ENCODE results near the gene PRSS27.

DNA sequence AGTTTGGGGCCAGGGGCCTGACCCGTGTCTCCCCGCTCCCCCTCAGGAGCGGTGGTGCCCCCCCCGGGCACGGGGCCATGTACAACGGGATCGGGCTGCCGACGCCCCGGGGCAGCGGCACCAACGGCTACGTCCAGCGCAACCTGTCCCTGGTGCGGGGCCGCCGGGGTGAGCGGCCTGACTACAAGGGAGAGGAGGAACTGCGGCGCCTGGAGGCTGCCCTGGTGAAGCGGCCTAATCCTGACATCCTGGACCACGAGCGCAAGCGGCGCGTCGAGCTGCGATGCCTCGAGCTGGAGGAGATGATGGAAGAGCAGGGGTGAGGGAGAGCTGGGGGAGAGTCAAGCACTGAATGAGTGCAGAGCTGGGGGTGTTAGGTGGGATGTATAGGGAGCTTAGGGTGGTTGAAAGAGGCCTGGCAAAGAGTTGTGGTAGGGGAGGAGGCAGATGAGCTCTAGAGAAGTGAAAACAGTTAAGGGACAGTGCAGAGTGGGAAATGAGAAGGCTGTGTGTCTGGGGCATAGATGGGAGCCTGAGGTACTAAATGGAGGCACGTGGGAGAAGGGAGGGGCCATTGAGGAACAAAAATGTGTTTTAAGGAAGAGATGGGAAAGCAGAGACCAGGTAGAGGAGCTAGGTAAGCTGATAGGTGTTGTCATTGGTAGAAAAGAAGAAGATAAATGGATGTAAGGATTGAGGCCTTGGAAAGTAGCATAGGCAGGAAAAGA, 36.4 kb upstream of the PRSS27 start:
- TF ChIP-seq CTCF (conservative IDR thresholded peaks at IDR 0.05; ENCODE audit: low read depth, low read length) (no peak), NFE2L2 (IDR thresholded peaks at IDR 0.05; ENCODE audit: low read depth, low read length) (no peak), CEBPB (IDR thresholded peaks at IDR 0.05; ENCODE audit: low read depth, low read length) (no peak)
